HCT116 (cell line): ENCODE results near the gene NUP42. TPM values are rescaled to one million over a fixed set of nuclear protein-coding genes. Genes with fewer than 3 reads are reported as not detected.

Experiments
- ATAC-seq: fragments of 200-7000 bp; cut with Tn5 transposase; 2 replicates; pipeline ENCODE4 v1.9.1; 2020; ENCODE audit warnings: mild to moderate bottlenecking, moderate library complexity
- BruUV-seq: library from RNA; stranded (reverse); fragments of 400-500 nt; replicated peaks from 2 replicates; lab custom pipeline; 2021; lab: Mats Ljungman, UMichigan
- CTCF ChIA-PET: fragments of 300-600 bp; sonication (Branson Sonifier 250); formaldehyde crosslinking; loops from one replicate; lab custom pipeline; 2021; ENCODE audit warnings: antibody characterized with exemption; lab: Charles Lee
- POLR2A ChIA-PET: fragments of 300-600, 350-600 bp; sonication (Branson Sonifier 250); formaldehyde crosslinking; loops from one replicate; lab custom pipeline; 2021; ENCODE audit warnings: antibody characterized with exemption; lab: Charles Lee
- RAD21 ChIA-PET, 2 experiments: fragments of 300-600 bp; sonication (Branson Sonifier 250); formaldehyde crosslinking; loops; one replicate each; lab custom pipeline; 2023; ENCODE audit warnings: low total read pairs in 2 of 2; ENCODE audit not compliant: uncharacterized antibody in 2 of 2, unreplicated experiment in 2 of 2, low non-redundant PET in 1 of 2; lab: Charles Lee
- DNase-seq: peaks from one replicate; pipeline ENCODE4 v3.0.0-alpha.2; 2010; ENCODE audit warnings: low read depth, low spot score
- H2AFZ ChIP-seq: fragments of 200-600 bp; shearing (Covaris generic), sonication (generic); 2 replicates; pipeline ENCODE4 v1.6.1; 2017; ENCODE audit warnings: low read depth, mixed run types, mixed read lengths, antibody characterized with exemption, low read length; ENCODE audit not compliant: poor library complexity, severe bottlenecking
- H3K27ac ChIP-seq: 2 replicates; pipeline ENCODE4 v1.5.1; 2012; ENCODE audit warnings: low read depth, low read length
- H3K27me3 ChIP-seq: fragments of 200-600 bp; sonication (generic); 2 replicates; pipeline ENCODE4 v1.6.1; 2016; ENCODE audit warnings: mixed run types, low read length, mixed read lengths; ENCODE audit not compliant: insufficient read depth
- H3K36me3 ChIP-seq, 2 experiments: fragments of 200-500 bp in 1 of 2; fragments of 200-600 bp in 1 of 2; sonication (Bioruptor generic) in 1 of 2; sonication (generic) in 1 of 2; 2 replicates each; pipeline versions ENCODE4 v1.5.1 to v1.6.1; 2014 to 2016; ENCODE audit warnings: low read length in 2 of 2, inconsistent platforms in 1 of 2, mixed read lengths in 1 of 2, mixed run types in 1 of 2; ENCODE audit not compliant: insufficient read depth in 2 of 2, control insufficient read depth in 1 of 2
- H3K4me1 ChIP-seq, 2 experiments: fragments of 200-600 bp in 1 of 2; sonication (generic) in 1 of 2; 2 replicates each; pipeline versions ENCODE4 v1.5.1 to v1.6.1; 2012 to 2017; ENCODE audit warnings: low read length in 2 of 2, inconsistent platforms in 1 of 2, mild to moderate bottlenecking in 1 of 2, mixed read lengths in 1 of 2, mixed run types in 1 of 2, moderate library complexity in 1 of 2; ENCODE audit not compliant: insufficient read depth in 2 of 2, control insufficient read depth in 1 of 2
- H3K4me2 ChIP-seq: fragments of 200-600 bp; sonication (generic); 2 replicates; pipeline ENCODE4 v1.6.1; 2017; ENCODE audit warnings: mixed run types, low read length, mixed read lengths
- H3K4me3 ChIP-seq, 2 experiments: fragments of 200-600 bp in 1 of 2; sonication (generic) in 1 of 2; replicated peaks in 1 of 2; 2 replicates each; pipeline ENCODE4 v1.5.1; 2011 to 2016; ENCODE audit warnings: low read length in 2 of 2, control low read depth in 1 of 2, low read depth in 1 of 2, mild to moderate bottlenecking in 1 of 2, mixed read lengths in 1 of 2, mixed run types in 1 of 2
- H3K79me2 ChIP-seq: fragments of 200-600 bp; sonication (generic); 2 replicates; pipeline ENCODE4 v1.6.1; 2017; ENCODE audit warnings: mild to moderate bottlenecking, mixed run types, low read length, moderate library complexity, mixed read lengths; ENCODE audit not compliant: insufficient read depth
- H3K9ac ChIP-seq: fragments of 200-600 bp; sonication (generic); 2 replicates; pipeline ENCODE4 v1.6.1; 2016; ENCODE audit warnings: low read length, mixed read lengths
- H3K9me2 ChIP-seq: fragments of 200-600 bp; sonication (generic), shearing (Covaris generic); 2 replicates; pipeline ENCODE4 v1.6.1; 2017; ENCODE audit warnings: mixed run types, mild to moderate bottlenecking, moderate library complexity; ENCODE audit not compliant: insufficient read depth
- H3K9me3 ChIP-seq, 2 experiments: fragments of 200-500 bp in 1 of 2; fragments of 200-600 bp in 1 of 2; sonication (Bioruptor generic) in 1 of 2; sonication (generic) in 1 of 2; 2 replicates each; pipeline ENCODE4 v1.6.1; 2014 to 2017; ENCODE audit warnings: low read length in 2 of 2, mixed read lengths in 2 of 2, inconsistent platforms in 1 of 2, low read depth in 1 of 2, mild to moderate bottlenecking in 1 of 2, mixed run types in 1 of 2, moderate library complexity in 1 of 2; ENCODE audit not compliant: control insufficient read depth in 1 of 2, insufficient read depth in 1 of 2
- H4K20me1 ChIP-seq: fragments of 200-600 bp; sonication (generic), shearing (Covaris generic); 2 replicates; pipeline ENCODE4 v1.6.1; 2017; ENCODE audit warnings: mixed run types, mild to moderate bottlenecking, moderate library complexity; ENCODE audit not compliant: insufficient read depth
- CEBPB ChIP-seq: IDR thresholded peaks from 2 replicates; pipeline ENCODE4 v1.6.1; 2012; ENCODE audit warnings: low read depth
- EGR1 ChIP-seq: IDR thresholded peaks from 2 replicates; pipeline ENCODE4 v1.6.1; 2012; ENCODE audit warnings: low read depth
- EZH2 ChIP-seq: fragments of 200-600 bp; sonication (generic); IDR thresholded peaks from 2 replicates; pipeline ENCODE4 v1.6.1; 2017; ENCODE audit warnings: antibody characterized with exemption, mixed run types
- JUND ChIP-seq: IDR thresholded peaks from 2 replicates; pipeline ENCODE4 v1.6.1; 2012
- TCF7L2 ChIP-seq: IDR thresholded peaks from 2 replicates; pipeline ENCODE4 v1.7.0; 2011; ENCODE audit warnings: borderline replicate concordance, inconsistent platforms; ENCODE audit not compliant: insufficient read depth, insufficient read length; ENCODE audit errors: extremely low read depth
- ZFX ChIP-seq: fragments of 450-650 bp; IDR thresholded peaks from 2 replicates; pipeline ENCODE4 v1.6.1; 2017
- intact Hi-C: fragments of 100-400 bp; cut with micrococcal nuclease; formaldehyde crosslinking; loops from 2 replicates; pipeline ENCODE4 v1.10.0; 2022
- total RNA-seq: library from RNA; stranded (reverse); gene quantifications from one replicate; pipeline ENCODE4 v1.2.1, GENCODE V29; 2021; ENCODE audit not compliant: unreplicated experiment
- TF ChIP-seq, protein P1 (sequence below): IDR thresholded peaks from 2 replicates; pipeline ENCODE4 v1.6.1; 2012
- TF ChIP-seq, protein P2 (sequence below): IDR thresholded peaks from 2 replicates; pipeline ENCODE4 v1.6.1; 2012
- TF ChIP-seq, protein P3 (sequence below), 3 experiments: fragments of 200-600 bp in 1 of 3; sonication (generic) in 1 of 3; IDR thresholded peaks in 2 of 3; conservative IDR thresholded peaks in 1 of 3; 2 replicates each; pipeline ENCODE4 v1.5.1; 2012 to 2017; ENCODE audit warnings: low read depth in 2 of 3, low read length in 2 of 3, antibody characterized with exemption in 1 of 3, borderline replicate concordance in 1 of 3, control low read depth in 1 of 3, mild to moderate bottlenecking in 1 of 3, mixed read lengths in 1 of 3, mixed run types in 1 of 3, moderate library complexity in 1 of 3; ENCODE audit not compliant: insufficient read depth in 1 of 3

NUP42 gene
- total RNA-seq, 1 experiment from 2014 or later = 36.5 TPM

DNA sequence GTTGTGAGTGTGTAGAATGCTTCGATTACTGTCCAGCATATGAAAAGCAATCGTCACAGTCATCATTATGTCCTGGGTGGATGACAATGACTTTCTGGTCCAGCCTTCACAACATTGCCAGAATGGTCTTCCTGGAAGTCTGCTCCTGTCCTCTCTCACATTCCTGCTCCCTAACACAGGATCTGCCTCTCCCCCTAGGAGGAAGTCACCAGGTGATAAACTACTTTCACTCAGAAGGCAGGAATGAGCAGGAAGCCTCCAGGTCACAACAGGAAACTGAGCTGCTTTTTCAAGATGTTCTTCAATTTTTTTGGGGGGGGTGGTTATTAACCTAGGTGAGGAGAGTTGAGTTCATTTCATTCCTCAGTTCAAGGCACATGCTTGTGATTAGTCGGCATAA, 51.1 kb downstream of the NUP42 start (continued):
- TF ChIP-seq CEBPB (no peak), ZFX (no peak), JUND (no peak), EGR1 (no peak), TCF7L2 (no peak)
- TF ChIP-seq, protein P1, sequence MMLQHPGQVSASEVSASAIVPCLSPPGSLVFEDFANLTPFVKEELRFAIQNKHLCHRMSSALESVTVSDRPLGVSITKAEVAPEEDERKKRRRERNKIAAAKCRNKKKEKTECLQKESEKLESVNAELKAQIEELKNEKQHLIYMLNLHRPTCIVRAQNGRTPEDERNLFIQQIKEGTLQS = no peak
- TF ChIP-seq, protein P2, sequence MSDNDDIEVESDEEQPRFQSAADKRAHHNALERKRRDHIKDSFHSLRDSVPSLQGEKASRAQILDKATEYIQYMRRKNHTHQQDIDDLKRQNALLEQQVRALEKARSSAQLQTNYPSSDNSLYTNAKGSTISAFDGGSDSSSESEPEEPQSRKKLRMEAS = no peak
- TF ChIP-seq, protein P3, sequence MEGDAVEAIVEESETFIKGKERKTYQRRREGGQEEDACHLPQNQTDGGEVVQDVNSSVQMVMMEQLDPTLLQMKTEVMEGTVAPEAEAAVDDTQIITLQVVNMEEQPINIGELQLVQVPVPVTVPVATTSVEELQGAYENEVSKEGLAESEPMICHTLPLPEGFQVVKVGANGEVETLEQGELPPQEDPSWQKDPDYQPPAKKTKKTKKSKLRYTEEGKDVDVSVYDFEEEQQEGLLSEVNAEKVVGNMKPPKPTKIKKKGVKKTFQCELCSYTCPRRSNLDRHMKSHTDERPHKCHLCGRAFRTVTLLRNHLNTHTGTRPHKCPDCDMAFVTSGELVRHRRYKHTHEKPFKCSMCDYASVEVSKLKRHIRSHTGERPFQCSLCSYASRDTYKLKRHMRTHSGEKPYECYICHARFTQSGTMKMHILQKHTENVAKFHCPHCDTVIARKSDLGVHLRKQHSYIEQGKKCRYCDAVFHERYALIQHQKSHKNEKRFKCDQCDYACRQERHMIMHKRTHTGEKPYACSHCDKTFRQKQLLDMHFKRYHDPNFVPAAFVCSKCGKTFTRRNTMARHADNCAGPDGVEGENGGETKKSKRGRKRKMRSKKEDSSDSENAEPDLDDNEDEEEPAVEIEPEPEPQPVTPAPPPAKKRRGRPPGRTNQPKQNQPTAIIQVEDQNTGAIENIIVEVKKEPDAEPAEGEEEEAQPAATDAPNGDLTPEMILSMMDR (IDR thresholded peaks at IDR 0.05 in 2 of 3, conservative IDR thresholded peaks at IDR 0.05 in 1 of 3; ENCODE audit: borderline replicate concordance in 1 of 3, insufficient read depth in 1 of 3, low read depth in 2 of 3, low read length in 2 of 3) = no peak

DNA sequence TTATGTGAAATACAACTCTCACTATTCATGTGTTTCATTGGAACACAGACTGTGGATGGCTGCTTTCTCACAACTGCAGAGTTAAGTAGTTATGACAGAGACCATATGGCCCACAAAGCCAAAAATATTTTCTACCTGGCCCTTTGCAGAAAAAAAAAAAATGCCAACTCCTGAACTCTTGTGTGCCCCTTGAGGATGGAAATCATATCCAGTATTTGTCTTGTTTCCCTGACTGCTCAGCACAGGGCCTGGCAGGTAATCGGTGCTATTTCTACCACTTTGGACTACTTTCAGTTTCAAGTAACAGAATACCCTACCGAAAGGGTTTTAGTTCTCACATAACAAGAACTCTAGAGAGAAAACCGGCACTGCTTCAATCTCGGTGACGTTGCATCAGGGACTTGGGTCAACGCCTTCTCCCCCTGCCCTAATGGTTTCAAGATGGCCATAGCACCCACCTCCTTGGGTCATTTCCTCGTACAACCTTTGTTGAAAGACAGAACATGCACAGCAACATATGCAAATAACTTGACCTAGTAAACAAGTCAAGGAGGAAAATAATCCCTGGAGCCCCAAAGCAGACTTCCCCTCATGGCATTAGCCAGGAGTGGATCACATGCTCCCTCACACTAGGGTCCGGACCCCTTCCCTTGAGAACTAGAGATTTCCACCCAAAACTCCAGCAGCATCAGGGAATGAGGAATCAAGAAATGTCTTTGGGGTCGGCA, 52.9 kb downstream of the NUP42 start:
- H3K9me3 ChIP-seq = no peaks in the 10 kb centered on the region
- BruUV-seq = no TSS peak
- H3K4me3 ChIP-seq = no peak overlapping the region
- H3K27me3 ChIP-seq = no peaks in the 10 kb centered on the region
- H3K36me3 ChIP-seq = no peaks in the 10 kb centered on the region
- peaks cover 0 to 6% of the 10 kb centered on the region in 2 experiments; a peak in 2 of 4 replicates for H3K4me1 ChIP-seq
- CTCF ChIA-PET = no interaction called here
- no peak overlapping the region for H3K9ac ChIP-seq
- intact Hi-C loops = no loop called here
- H3K79me2 ChIP-seq = no peaks in the 10 kb centered on the region
- ATAC-seq = no peak
- TF ChIP-seq, protein P3 (IDR thresholded peaks at IDR 0.05 in 2 of 3, conservative IDR thresholded peaks at IDR 0.05 in 1 of 3; ENCODE audit: borderline replicate concordance in 1 of 3, insufficient read depth in 1 of 3, low read depth in 2 of 3, low read length in 2 of 3) = 0 out of 6 replicates have a peak, but pooled peaks of 1 of the 3 experiments have one; percentile 10
- no peak for TF ChIP-seq EZH2
- TF ChIP-seq, all 23 proteins: peak for 1
- RAD21 ChIA-PET = no interaction called here
- no peak for DNase-seq
- Histone ChIP-seq H4K20me1 (no peaks in the 10 kb centered on the region), H3K4me2 (no peak overlapping the region), H3K9me2 (no peaks in the 10 kb centered on the region), H2AFZ (no peak overlapping the region), H3K27ac (no peak overlapping the region)
- POLR2A ChIA-PET = no interaction called here
